CD8-positive, alpha-beta memory T cell (primary cell): ENCODE results near the gene TMEM254. TPM values are rescaled to one million over a fixed set of nuclear protein-coding genes. Genes with fewer than 3 reads are reported as not detected.
"Not testable (repeated sequence)": the region's sequence is repeated elsewhere in the genome, so short reads cannot be mapped to it uniquely, and the experiment has no call there.

Experiments used
- CTCF ChIA-PET: fragments of 350-600 bp; sonication (Branson Sonifier 250); formaldehyde crosslinking; loops from one replicate; lab custom pipeline; 2021; ENCODE audit warnings: antibody characterized with exemption; lab: Charles Lee
- POLR2A ChIA-PET: fragments of 350-600 bp; sonication (Branson Sonifier 250); formaldehyde crosslinking; loops from one replicate; lab custom pipeline; 2021; ENCODE audit warnings: antibody characterized with exemption; lab: Charles Lee
- DNase-seq, 5 donors: peaks; one replicate each; pipeline versions ENCODE4 v3.0.0 to v3.0.0-alpha.2; 2020 to 2022; ENCODE audit warnings: mixed read lengths in 1 of 5
- H3K27ac ChIP-seq: one replicate; pipeline ENCODE4 v1.7.0; 2013; ENCODE audit warnings: low read depth, mild to moderate bottlenecking, low read length, moderate library complexity
- H3K27me3 ChIP-seq: 2 replicates; pipeline ENCODE4 v1.7.0; 2013; ENCODE audit warnings: low read length, mild to moderate bottlenecking; ENCODE audit not compliant: insufficient read depth, poor library complexity, severe bottlenecking
- H3K36me3 ChIP-seq: 2 replicates; pipeline ENCODE4 v1.7.0; 2013; ENCODE audit warnings: mild to moderate bottlenecking, low read length, moderate library complexity; ENCODE audit not compliant: insufficient read depth
- H3K4me1 ChIP-seq: 2 replicates; pipeline ENCODE4 v1.7.0; 2013; ENCODE audit warnings: mild to moderate bottlenecking, low read length, moderate library complexity; ENCODE audit not compliant: insufficient read depth
- H3K4me3 ChIP-seq: 2 replicates; pipeline ENCODE4 v1.7.0; 2013; ENCODE audit warnings: mild to moderate bottlenecking, low read length
- H3K9me3 ChIP-seq: 2 replicates; pipeline ENCODE4 v1.7.0; 2013; ENCODE audit warnings: mild to moderate bottlenecking, low read length
- H3K27ac Mint-ChIP-seq, 8 donors: one replicate each; pipeline ENCODE4 v1.8.0; 2020 to 2021; ENCODE audit warnings: mixed read lengths in 8 of 8, mild to moderate bottlenecking in 6 of 8, inconsistent platforms in 3 of 8, moderate library complexity in 3 of 8
- H3K27me3 Mint-ChIP-seq, 2 donors: one replicate each; pipeline ENCODE4 v1.8.0; 2020 to 2021; ENCODE audit warnings: mixed read lengths in 2 of 2, mild to moderate bottlenecking in 1 of 2, moderate library complexity in 1 of 2
- H3K36me3 Mint-ChIP-seq, 3 donors: one replicate each; pipeline ENCODE4 v1.8.0; 2020 to 2021; ENCODE audit warnings: mixed read lengths in 3 of 3, inconsistent platforms in 1 of 3, mild to moderate bottlenecking in 1 of 3
- H3K4me1 Mint-ChIP-seq, 3 donors: one replicate each; pipeline ENCODE4 v1.8.0; 2020 to 2021; ENCODE audit warnings: mixed read lengths in 3 of 3, inconsistent platforms in 1 of 3, mild to moderate bottlenecking in 1 of 3
- H3K4me3 Mint-ChIP-seq, 7 donors: one replicate each; pipeline ENCODE4 v1.8.0; 2020 to 2021; ENCODE audit warnings: mixed read lengths in 7 of 7, mild to moderate bottlenecking in 6 of 7, moderate library complexity in 4 of 7, inconsistent platforms in 2 of 7
- H3K9me3 Mint-ChIP-seq, 5 donors: one replicate each; pipeline ENCODE4 v1.8.0; 2020 to 2022; ENCODE audit warnings: mixed read lengths in 5 of 5, mild to moderate bottlenecking in 3 of 5, moderate library complexity in 2 of 5, inconsistent platforms in 1 of 5
- polyA plus RNA-seq: library from polyadenylated mRNA; unstranded; fragments of 300-500 nt; fragmentation: Illumina TruSeq; gene quantifications from one replicate; pipeline ENCODE4 v1.2.3, GENCODE V29; 2021
- total RNA-seq, 2 experiments: library from RNA; stranded (reverse); gene quantifications; one replicate each; pipeline ENCODE4 v1.2.3, GENCODE V29; 2021

TMEM254 gene
- total and polyA plus RNA-seq, 3 experiments from 2014 or later: 10.1 to 30.8 (median 11.8) TPM

GRCh38 chr10:80126876-80127275 is 48.4 kb downstream of the TMEM254 start:
- Histone ChIP-seq H3K4me3 (no peak overlapping the region), H3K4me1 (no peaks in the 10 kb centered on the region), H3K9me3 (no peaks in the 10 kb centered on the region), H3K36me3 (no peaks in the 10 kb centered on the region), H3K27ac (no peak overlapping the region), H3K27me3 (peaks cover 5% of the 10 kb centered on the region)
- no peaks in the 10 kb centered on the region for H3K9me3 Mint-ChIP-seq
- no peak overlapping the region for H3K4me3 Mint-ChIP-seq
- ChIA-PET CTCF (no interaction called here), POLR2A (no interaction called here)
- no peak for DNase-seq
- no peaks in the 10 kb centered on the region for H3K36me3 Mint-ChIP-seq
- H3K27ac Mint-ChIP-seq: no peak overlapping the region
- H3K27me3 Mint-ChIP-seq: peaks cover 12 to 25% of the 10 kb centered on the region in 2 donors
- no peaks in the 10 kb centered on the region for H3K4me1 Mint-ChIP-seq

- Mint-ChIP-seq H3K27ac (no peak overlapping the region), H3K4me3 (no peak overlapping the region), H3K27me3 (peaks cover 38 to 39% of the 10 kb centered on the region in 2 donors), H3K36me3 (no peaks in the 10 kb centered on the region), H3K4me1 (peaks cover 0 to 5% (median 0%) of the 10 kb centered on the region in 3 donors), H3K9me3 (no peaks in the 10 kb centered on the region)
- CTCF ChIA-PET: interaction anchor here (2.6 kb wide), 1 partner anchor 13 kb away, joined by 9 read pairs; no protein-coding TSS in a partner anchor
- Histone ChIP-seq H3K27ac (no peak overlapping the region), H3K9me3 (no peaks in the 10 kb centered on the region), H3K4me3 (no peak overlapping the region), H3K27me3 (peaks cover 20% of the 10 kb centered on the region), H3K4me1 (no peaks in the 10 kb centered on the region), H3K36me3 (no peaks in the 10 kb centered on the region)
- DNase-seq: no peak
- POLR2A ChIA-PET: no interaction called here
Observed at GRCh38 chr10:80131499-80131901, 53.0 kb downstream of the TMEM254 start.

- Mint-ChIP-seq H3K36me3 (no peaks in the 10 kb centered on the region), H3K4me3 (peak within 1 kb of the TSS in 1 of 7 donors; percentile 78), H3K27me3 (peaks cover 35 to 39% of the 10 kb centered on the region in 2 donors), H3K27ac (no peak within 1 kb of the TSS), H3K4me1 (peaks cover 0 to 5% (median 0%) of the 10 kb centered on the region in 3 donors), H3K9me3 (no peaks in the 10 kb centered on the region)
- Histone ChIP-seq H3K9me3 (no peaks in the 10 kb centered on the region), H3K27me3 (peaks cover 23% of the 10 kb centered on the region), H3K4me3 (no peak within 1 kb of the TSS), H3K36me3 (no peaks in the 10 kb centered on the region), H3K4me1 (no peaks in the 10 kb centered on the region), H3K27ac (no peak within 1 kb of the TSS)
- CTCF ChIA-PET: interaction anchor here (1.4 to 2.6 kb wide), 2 partner anchors 11 to 12 kb away, joined by 4 to 9 read pairs; no protein-coding TSS in a partner anchor
- POLR2A ChIA-PET: no interaction called here
- DNase-seq: no peak
Observed at GRCh38 chr10:80132299-80133139, 54.1 kb downstream of the TMEM254 start, which contains the start of gene PLAC9. Gene PLAC9, plus strand, starts transcription at chr10:80132730. Its CDS starts 33 bp downstream, at chr10:80132763.

- Mint-ChIP-seq H3K27ac (no peak overlapping the region), H3K4me3 (no peak overlapping the region), H3K9me3 (no peaks in the 10 kb centered on the region), H3K4me1 (peaks cover 0 to 5% (median 0%) of the 10 kb centered on the region in 3 donors), H3K27me3 (peaks cover 39 to 42% of the 10 kb centered on the region in 2 donors), H3K36me3 (no peaks in the 10 kb centered on the region)
- no peak for DNase-seq
- H3K27ac ChIP-seq: no peak overlapping the region
- ChIA-PET CTCF (interaction anchor here (1.4 kb wide), 1 partner anchor 11 kb away, joined by 4 read pairs; no protein-coding TSS in a partner anchor), POLR2A (no interaction called here)
- H3K27me3 ChIP-seq: peaks cover 23% of the 10 kb centered on the region
- no peaks in the 10 kb centered on the region for H3K36me3 ChIP-seq
- H3K9me3 ChIP-seq: no peaks in the 10 kb centered on the region
- H3K4me1 ChIP-seq: no peaks in the 10 kb centered on the region
- H3K4me3 ChIP-seq: no peak overlapping the region
Observed at GRCh38 chr10:80133206-80133605, 54.7 kb downstream of the TMEM254 start.

- H3K27ac ChIP-seq, DNase-seq, H3K9me3 Mint-ChIP-seq, H3K36me3 Mint-ChIP-seq, H3K27ac Mint-ChIP-seq, H3K4me3 Mint-ChIP-seq, H3K4me1 ChIP-seq, H3K4me1 Mint-ChIP-seq, H3K9me3 ChIP-seq, POLR2A ChIA-PET, H3K4me3 ChIP-seq, H3K36me3 ChIP-seq: not testable (repeated sequence)
- H3K27me3 ChIP-seq: peaks cover 23% of the 10 kb centered on the region
- peaks cover 43 to 44% of the 10 kb centered on the region in 2 donors for H3K27me3 Mint-ChIP-seq
- CTCF ChIA-PET: interaction anchor here (1.4 kb wide), 1 partner anchor 10 kb away, joined by 4 read pairs; no protein-coding TSS in a partner anchor
Observed at GRCh38 chr10:80133687-80134086, 55.2 kb downstream of the TMEM254 start.

GRCh38 chr10:80136134-80136571 is 57.7 kb downstream of the TMEM254 start:
- no peak for DNase-seq
- no peak overlapping the region for H3K27ac ChIP-seq
- Mint-ChIP-seq H3K4me3 (no peak overlapping the region), H3K27ac (no peak overlapping the region), H3K27me3 (peaks cover 50 to 52% of the 10 kb centered on the region in 2 donors), H3K9me3 (no peaks in the 10 kb centered on the region), H3K4me1 (peaks cover 0 to 5% (median 0%) of the 10 kb centered on the region in 3 donors), H3K36me3 (no peaks in the 10 kb centered on the region)
- POLR2A ChIA-PET: no interaction called here
- H3K27me3 ChIP-seq: peaks cover 23% of the 10 kb centered on the region
- no peaks in the 10 kb centered on the region for H3K36me3 ChIP-seq
- no peaks in the 10 kb centered on the region for H3K4me1 ChIP-seq
- CTCF ChIA-PET: no interaction called here
- H3K4me3 ChIP-seq: no peak overlapping the region
- no peaks in the 10 kb centered on the region for H3K9me3 ChIP-seq

GRCh38 chr10:80137031-80137862 is 58.8 kb downstream of the TMEM254 start:
- Histone ChIP-seq H3K4me1 (no peaks in the 10 kb centered on the region), H3K27me3 (peaks cover 15% of the 10 kb centered on the region), H3K36me3 (no peaks in the 10 kb centered on the region), H3K4me3 (no peak overlapping the region), H3K9me3 (no peaks in the 10 kb centered on the region), H3K27ac (no peak overlapping the region)
- peaks cover 0 to 5% (median 0%) of the 10 kb centered on the region in 3 donors for H3K4me1 Mint-ChIP-seq
- H3K9me3 Mint-ChIP-seq: no peaks in the 10 kb centered on the region
- DNase-seq: no peak
- no peaks in the 10 kb centered on the region for H3K36me3 Mint-ChIP-seq
- H3K27ac Mint-ChIP-seq: no peak overlapping the region
- peaks cover 40 to 41% of the 10 kb centered on the region in 2 donors for H3K27me3 Mint-ChIP-seq
- ChIA-PET CTCF (no interaction called here), POLR2A (no interaction called here)
- no peak overlapping the region for H3K4me3 Mint-ChIP-seq
